ENCODE data around the gene ELFN2. TPM values are rescaled to one million over a fixed set of nuclear protein-coding genes. Genes with fewer than 3 reads are reported as not detected.

The ELFN2 gene
- total and polyA plus RNA-seq, 8 donors = 0.03 to 0.89 (median 0.18) TPM; not detected in 5

DNA sequence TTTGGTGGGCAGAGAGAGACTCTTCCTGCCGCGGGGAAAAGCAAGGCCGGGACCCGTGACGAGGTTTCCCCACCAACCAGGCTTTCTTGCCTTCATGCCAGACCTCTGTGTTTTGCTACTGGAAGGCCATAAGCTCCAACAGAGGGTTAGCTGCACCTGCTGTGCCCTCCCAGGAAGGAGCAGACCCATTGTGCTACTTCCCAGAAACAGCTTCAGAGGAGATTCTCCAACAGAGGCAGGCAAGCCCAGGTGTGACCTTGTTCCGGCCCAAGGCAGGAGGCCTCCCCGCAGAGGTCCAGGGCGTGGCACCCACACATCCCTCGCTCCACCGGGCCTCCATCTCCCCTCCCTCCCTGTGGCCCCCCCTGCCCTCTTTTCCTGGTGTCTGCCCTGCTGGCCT lies 57.8 kb downstream of the ELFN2 start:
- H3K4me3 ChIP-seq = no peak overlapping the region
- DNase-seq = no peak
- no peak overlapping the region for H3K27ac ChIP-seq
- intact Hi-C loops (cut with DNase I; ENCODE audit: low total_unique reads) = no loop called here
- H3K36me3 ChIP-seq = no peaks in the 10 kb centered on the region
- peaks cover 0 to 37% (median 11%) of the 10 kb centered on the region in 3 donors for H3K27me3 ChIP-seq
- H3K9me3 ChIP-seq = no peaks in the 10 kb centered on the region
- no peaks in the 10 kb centered on the region for H3K4me1 ChIP-seq
- no peak for TF ChIP-seq EP300 (IDR thresholded peaks at IDR 0.05)
- TF ChIP-seq, protein P1, sequence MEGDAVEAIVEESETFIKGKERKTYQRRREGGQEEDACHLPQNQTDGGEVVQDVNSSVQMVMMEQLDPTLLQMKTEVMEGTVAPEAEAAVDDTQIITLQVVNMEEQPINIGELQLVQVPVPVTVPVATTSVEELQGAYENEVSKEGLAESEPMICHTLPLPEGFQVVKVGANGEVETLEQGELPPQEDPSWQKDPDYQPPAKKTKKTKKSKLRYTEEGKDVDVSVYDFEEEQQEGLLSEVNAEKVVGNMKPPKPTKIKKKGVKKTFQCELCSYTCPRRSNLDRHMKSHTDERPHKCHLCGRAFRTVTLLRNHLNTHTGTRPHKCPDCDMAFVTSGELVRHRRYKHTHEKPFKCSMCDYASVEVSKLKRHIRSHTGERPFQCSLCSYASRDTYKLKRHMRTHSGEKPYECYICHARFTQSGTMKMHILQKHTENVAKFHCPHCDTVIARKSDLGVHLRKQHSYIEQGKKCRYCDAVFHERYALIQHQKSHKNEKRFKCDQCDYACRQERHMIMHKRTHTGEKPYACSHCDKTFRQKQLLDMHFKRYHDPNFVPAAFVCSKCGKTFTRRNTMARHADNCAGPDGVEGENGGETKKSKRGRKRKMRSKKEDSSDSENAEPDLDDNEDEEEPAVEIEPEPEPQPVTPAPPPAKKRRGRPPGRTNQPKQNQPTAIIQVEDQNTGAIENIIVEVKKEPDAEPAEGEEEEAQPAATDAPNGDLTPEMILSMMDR (IDR thresholded peaks at IDR 0.05) = no peak
- TF ChIP-seq POLR2A (IDR thresholded peaks at IDR 0.05) = no peak
- TF ChIP-seq POLR2AphosphoS5 (IDR thresholded peaks at IDR 0.05) = no peak
- WGBS, 5 donors = 63 to 78% (median 71%) methylated on average over 10 of the region's 10 CpGs

DNA sequence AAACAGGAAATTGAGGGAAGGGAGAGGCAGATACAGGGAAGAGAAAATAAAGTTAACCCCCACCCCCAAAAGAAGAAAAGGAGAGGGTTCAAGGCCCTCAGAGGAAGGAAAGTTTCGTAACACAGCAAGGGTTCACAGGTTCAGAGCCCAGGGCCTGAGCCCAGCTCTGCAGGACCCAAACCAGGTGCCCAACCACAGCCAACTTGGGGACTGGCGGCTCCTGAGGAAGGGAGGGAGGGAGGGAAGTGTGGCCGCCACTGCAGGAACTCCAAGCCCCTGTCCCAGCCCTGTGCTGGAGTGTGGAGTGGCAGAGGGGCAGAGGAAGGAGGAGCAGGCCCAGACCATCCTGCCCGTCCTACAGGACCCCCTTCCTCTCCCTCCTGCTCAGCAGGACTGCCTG lies 59.2 kb downstream of the ELFN2 start:
- no peaks in the 10 kb centered on the region for H3K4me1 ChIP-seq
- TF ChIP-seq POLR2A (IDR thresholded peaks at IDR 0.05) (no peak), POLR2AphosphoS5 (IDR thresholded peaks at IDR 0.05) (no peak), EP300 (IDR thresholded peaks at IDR 0.05) (no peak)
- TF ChIP-seq, protein P1 (IDR thresholded peaks at IDR 0.05) = no peak
- no peaks in the 10 kb centered on the region for H3K36me3 ChIP-seq
- H3K27me3 ChIP-seq = peaks cover 0 to 24% (median 11%) of the 10 kb centered on the region in 3 donors
- 81 to 91% (median 83%) methylated on average over 4 of the region's 4 CpGs for WGBS, 5 donors
- intact Hi-C loops (cut with DNase I; ENCODE audit: low total_unique reads) = no loop called here
- no peaks in the 10 kb centered on the region for H3K9me3 ChIP-seq
- no peak for DNase-seq
- H3K4me3 ChIP-seq = no peak overlapping the region
- H3K27ac ChIP-seq = no peak overlapping the region

DNA sequence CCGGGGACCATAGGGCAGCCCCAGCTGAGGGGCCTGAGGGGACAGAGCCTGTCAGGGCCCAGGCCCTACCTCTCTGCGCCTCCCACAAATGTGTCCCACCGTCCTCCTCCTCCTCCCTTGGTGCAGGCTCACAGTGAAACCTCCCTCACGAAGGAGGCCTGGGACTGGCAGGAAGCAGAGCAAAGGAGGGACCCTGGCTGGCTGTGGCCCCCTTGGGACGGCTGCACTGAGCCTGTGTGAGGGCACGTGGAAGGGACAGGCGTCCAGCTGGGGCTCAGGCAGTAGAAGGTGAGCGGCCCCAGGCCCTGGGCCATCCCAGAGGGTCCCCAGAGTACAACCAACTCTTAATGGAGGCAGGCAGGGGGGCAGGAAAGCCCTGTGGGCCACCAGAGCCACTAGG lies 60.7 kb downstream of the ELFN2 start:
- no peak for DNase-seq
- Histone ChIP-seq H3K27ac (no peak overlapping the region), H3K9me3 (no peaks in the 10 kb centered on the region), H3K27me3 (peaks cover 0 to 9% (median 6%) of the 10 kb centered on the region in 3 donors), H3K4me1 (no peaks in the 10 kb centered on the region), H3K36me3 (no peaks in the 10 kb centered on the region), H3K4me3 (no peak overlapping the region)
- intact Hi-C loops (cut with DNase I; ENCODE audit: low total_unique reads) = no loop called here
- 72 to 92% (median 83%) methylated on average over 5 to 8 of the region's 8 CpGs for whole genome bisulfite sequencing, 5 donors
- no peak for TF ChIP-seq POLR2AphosphoS5 (IDR thresholded peaks at IDR 0.05)
- TF ChIP-seq EP300 (IDR thresholded peaks at IDR 0.05) = no peak
- no peak for TF ChIP-seq POLR2A (IDR thresholded peaks at IDR 0.05)
- TF ChIP-seq, protein P1 (IDR thresholded peaks at IDR 0.05) = no peak

DNA sequence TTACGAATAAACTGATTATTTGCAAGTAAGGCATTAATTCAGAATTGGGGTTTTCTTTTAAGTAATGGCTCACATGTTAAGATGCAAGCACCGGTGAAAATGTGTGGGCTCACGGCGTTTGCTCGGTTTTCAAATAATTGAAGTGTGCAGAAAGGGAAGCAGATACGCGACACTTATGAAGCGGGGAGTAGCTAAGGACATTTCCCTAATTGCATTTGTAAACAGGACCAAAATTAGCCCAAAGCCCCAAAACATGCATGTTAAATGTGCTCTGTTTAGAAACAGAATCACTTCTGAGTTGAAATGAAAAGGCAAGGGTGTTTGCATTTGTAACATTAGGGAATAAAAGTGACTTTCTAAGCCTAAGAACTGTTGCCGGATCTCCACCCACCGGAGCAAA lies 61.3 kb downstream of the ELFN2 start:
- Histone ChIP-seq H3K4me1 (no peaks in the 10 kb centered on the region), H3K4me3 (no peak overlapping the region), H3K36me3 (no peaks in the 10 kb centered on the region), H3K9me3 (no peaks in the 10 kb centered on the region), H3K27me3 (peaks cover 0 to 3% (median 0%) of the 10 kb centered on the region in 3 donors), H3K27ac (no peak overlapping the region)
- DNase-seq = no peak
- intact Hi-C loops (cut with DNase I; ENCODE audit: low total_unique reads) = no loop called here
- WGBS, 5 donors = 86 to 95% (median 89%) methylated on average over 10 of the region's 10 CpGs
- TF ChIP-seq POLR2AphosphoS5 (IDR thresholded peaks at IDR 0.05) (no peak), EP300 (IDR thresholded peaks at IDR 0.05) (no peak), POLR2A (IDR thresholded peaks at IDR 0.05) (no peak)
- TF ChIP-seq, protein P1 (IDR thresholded peaks at IDR 0.05) = no peak

Data from stomach (tissue), 9 donors.